GM18520 (cell line): Measurements from ENCODE around the gene CACNA1F.

Experiments used
- ATAC-seq: cut with Tn5 transposase; IDR thresholded peaks from one replicate; pipeline ENCODE4 v1.9.1; 2021; ENCODE audit not compliant: unreplicated experiment

CACNA1F gene

DNA sequence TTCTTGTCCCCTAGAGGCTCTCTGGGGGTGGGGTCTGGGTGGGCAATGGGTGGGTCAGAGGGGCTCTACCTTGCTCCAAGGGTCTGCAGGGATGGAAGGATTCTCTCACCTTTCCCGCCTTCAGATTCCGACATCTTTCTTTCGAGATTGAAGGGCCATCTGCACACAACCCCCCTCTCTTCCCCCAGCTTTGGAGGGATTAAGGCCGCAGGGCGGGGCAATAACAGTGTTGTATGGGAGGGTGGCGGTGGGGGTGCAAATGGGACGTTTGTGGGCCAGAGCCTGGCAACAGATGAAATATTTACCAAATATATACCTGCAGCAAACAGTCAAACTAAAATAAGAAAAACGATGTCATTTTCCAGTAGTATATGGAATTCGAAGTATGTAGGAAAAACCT, at the start of gene CACNA1F:
Gene CACNA1F, minus strand, starts transcription at position 165 of the 400 bp plus-strand sequence. Its CDS starts 31 bp downstream, at position 134.
- ATAC-seq = no peak

GRCh38 chrX:49282647-49283011, 49.5 kb upstream of the CACNA1F start:
- ATAC-seq = no peak

DNA sequence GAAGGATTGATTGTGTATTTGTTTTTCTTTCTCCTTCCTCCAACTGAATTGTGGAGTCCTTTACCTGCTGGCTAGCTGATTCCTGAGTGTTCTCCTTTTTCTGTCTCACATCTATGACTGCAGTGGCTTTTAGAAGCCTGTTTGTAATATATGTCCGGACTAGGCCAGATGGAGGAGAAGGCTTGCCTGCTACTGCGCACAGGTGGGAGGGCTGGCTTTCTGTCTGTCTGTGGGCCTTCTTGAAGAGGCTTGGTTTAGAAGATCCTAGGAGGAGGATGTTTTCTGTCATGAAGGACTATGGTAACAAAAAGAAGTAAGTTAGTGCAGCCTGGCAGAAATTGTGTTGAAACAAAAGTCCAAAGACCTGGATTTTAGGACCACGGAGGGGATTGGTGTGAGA, 44.9 kb upstream of the CACNA1F start:
- no peak for ATAC-seq

DNA sequence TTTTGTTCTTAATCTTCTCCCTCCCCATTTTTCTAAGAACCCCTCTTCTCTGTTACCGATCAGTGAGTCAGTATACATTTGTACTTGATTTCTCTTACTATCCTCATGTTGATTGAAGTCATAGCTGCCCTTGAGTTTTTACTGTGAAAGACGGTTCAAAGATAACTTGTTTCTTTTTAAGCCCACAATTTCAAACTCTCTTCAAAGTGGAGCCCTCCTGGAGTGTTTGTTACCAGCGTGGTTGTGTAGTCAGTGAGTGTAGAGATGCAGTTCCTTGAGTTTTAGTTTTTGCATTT, 44.3 kb upstream of the CACNA1F start:
- no peak for ATAC-seq

DNA sequence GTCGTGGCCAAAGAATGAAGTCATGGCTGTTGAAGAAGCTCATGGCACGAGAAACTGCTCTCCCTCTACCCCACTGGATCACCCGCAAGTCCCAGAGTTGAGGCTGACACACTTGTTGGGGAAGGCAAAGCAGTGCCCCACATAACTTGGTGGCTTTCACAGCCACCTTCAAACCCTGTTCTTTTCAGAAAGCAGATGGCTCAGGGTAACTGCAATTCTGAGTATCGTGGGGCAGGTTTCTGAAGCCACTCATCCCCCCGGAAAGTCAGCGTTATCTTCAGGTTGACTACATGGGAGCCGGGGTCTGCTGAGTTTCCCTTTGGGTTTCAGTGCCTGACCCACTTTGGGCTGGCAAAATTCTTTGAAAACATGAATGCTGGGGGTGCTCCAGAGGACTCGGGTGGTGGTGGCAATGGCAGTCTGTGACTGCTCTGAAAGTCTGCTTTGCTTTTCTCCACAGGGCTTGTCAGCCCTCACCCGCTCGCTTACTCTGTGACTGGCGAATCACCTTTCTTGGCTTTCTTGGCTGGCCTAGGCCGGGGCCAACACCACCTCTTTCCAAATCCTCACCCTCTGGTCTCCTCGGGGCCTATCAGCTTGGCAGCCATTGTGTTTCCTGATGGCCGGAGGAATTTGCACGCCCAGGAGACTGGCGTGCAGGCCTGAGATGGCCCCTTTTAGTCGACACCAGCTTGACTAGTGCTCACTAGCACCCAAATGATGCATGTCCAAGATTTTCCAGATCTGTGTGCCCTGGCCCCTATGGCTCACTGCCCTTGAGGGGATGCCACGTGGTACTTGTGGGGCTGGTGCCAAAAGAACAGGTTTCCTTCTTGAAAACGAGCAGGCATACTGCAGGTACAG, 43.8 kb upstream of the CACNA1F start:
- no peak for ATAC-seq

DNA sequence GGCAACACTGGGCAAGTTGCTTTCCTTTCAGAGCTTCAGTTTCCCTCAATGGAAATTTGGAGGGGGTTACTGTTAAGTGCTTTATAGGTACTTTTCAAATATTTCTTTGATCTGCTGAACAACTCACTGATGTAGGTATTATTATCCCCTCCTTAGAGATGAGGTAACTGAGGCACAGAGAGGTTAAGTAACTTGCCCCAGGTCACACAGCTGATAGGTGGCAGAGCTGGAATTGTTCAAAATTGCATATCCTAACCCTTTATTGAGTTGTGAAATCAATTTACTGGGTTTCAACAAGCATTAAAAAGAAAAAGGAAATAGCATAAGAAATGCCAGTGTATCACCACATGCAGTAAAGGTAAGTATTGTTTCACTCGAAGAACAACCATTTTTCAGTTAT, 43.1 kb upstream of the CACNA1F start:
- ATAC-seq = no peak

GRCh38 chrX:49273181-49273727, 40.1 kb upstream of the CACNA1F start:
- ATAC-seq = no peak

- ATAC-seq = no peak
Observed at GRCh38 chrX:49272421-49272820, 39.3 kb upstream of the CACNA1F start.

GRCh38 chrX:49271341-49271740, 38.2 kb upstream of the CACNA1F start:
- ATAC-seq = no peak

DNA sequence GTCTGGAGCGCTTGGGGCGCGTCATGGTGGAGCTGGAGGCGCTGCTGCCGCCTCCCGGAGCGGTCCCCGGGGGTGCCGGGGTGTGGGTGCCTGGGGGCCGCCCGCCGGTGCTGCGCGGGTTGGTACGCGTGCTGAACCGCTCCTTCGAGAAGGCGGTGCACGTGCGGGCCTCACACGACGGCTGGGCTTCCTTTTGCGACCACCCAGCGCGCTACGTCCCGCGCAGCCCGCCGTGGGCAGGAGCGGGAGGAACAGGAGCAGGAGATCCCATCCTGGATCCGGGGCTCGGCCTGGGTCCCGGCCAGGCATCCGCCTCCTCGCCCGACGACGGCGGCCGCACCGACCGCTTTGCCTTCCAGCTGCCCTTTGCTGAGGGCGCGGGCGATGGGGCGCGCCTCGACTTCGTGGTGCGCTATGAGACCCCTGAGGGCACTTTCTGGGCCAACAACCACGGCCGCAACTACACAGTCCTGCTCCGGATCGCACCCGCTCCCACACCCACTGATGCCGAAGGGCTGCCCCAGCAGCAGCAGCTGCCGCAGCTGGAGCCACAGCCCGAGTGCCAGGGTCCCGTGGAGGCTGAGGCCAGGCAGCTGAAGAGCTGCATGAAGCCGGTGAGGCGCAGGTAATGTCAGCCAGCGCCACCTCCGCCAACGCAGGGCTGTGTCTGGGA, 37.2 kb upstream of the CACNA1F start:
- no peak for ATAC-seq

GRCh38 chrX:49269767-49270248, 36.7 kb upstream of the CACNA1F start, which contains the start of gene PPP1R3F:
PPP1R3F (plus strand) TSS chrX:49269793; CDS start chrX:49269870, 77 bp downstream.
- ATAC-seq = peak; percentile 12

DNA sequence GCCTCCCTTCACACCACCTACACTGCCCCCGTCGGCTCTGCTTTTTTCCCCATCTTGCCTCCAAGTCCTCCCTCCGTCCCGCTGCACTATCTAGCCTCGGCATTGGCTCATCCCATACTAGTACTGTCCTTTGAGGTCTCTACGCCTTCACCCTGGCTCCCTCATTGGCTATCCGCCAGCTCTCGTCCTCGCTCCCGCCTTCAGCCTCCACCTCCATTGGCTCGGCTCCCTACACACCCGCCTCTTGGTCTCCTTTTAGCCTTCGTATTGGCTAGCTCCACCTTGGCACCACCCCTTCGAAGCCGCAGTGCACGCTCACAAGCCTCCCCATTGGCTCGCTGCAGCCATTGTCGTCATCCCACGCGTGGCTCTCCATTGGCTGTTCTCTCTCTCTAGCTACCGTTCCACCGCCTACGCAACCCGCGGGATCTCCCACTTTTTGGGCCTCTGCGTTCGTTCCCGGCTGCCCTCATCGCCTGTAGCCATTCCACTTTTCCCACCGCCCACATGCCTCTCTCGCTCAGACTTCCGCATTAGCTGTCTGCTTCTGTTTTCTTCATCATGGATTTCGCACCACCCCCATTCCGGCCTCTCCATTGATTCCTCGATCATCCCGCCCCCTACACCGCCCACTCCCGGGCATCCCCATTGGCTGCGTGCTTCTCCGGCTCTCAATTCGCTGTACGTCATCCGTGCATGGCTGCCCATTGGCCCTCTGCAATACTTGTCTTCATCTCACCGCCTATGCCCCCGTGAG, 36.0 kb upstream of the CACNA1F start:
- peak; percentile 83 for ATAC-seq

GRCh38 chrX:49268702-49269009, 35.5 kb upstream of the CACNA1F start:
- ATAC-seq = no peak

GRCh38 chrX:49266523-49267445, 33.6 kb upstream of the CACNA1F start:
- no peak for ATAC-seq

- ATAC-seq = no peak
Observed at GRCh38 chrX:49264460-49264859, 31.3 kb upstream of the CACNA1F start, which contains the start of gene FOXP3. FOXP3 (minus strand) TSS chrX:49264710; CDS start chrX:49258505, 6,205 bp downstream.

DNA sequence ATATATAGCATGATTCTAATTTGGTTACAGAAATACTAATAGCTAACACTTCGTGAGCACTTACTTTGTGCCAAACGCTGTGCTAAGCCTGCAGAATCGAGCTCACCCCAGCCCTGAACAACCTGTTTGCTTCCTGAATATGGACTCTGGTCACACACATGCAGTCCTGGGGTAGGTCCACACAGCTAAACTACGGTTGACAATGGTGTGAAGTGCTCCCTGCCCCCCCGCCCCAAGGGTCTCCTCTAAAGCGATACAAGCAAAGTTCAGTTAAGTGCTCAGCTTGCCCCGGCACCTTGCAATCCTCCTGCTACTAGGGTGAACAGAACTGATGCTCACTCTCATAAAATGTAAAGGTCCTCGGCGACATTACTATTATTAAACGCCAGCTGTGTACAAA, 30.5 kb upstream of the CACNA1F start:
- ATAC-seq = no peak

GRCh38 chrX:49262603-49263002, 29.5 kb upstream of the CACNA1F start:
- no peak for ATAC-seq

DNA sequence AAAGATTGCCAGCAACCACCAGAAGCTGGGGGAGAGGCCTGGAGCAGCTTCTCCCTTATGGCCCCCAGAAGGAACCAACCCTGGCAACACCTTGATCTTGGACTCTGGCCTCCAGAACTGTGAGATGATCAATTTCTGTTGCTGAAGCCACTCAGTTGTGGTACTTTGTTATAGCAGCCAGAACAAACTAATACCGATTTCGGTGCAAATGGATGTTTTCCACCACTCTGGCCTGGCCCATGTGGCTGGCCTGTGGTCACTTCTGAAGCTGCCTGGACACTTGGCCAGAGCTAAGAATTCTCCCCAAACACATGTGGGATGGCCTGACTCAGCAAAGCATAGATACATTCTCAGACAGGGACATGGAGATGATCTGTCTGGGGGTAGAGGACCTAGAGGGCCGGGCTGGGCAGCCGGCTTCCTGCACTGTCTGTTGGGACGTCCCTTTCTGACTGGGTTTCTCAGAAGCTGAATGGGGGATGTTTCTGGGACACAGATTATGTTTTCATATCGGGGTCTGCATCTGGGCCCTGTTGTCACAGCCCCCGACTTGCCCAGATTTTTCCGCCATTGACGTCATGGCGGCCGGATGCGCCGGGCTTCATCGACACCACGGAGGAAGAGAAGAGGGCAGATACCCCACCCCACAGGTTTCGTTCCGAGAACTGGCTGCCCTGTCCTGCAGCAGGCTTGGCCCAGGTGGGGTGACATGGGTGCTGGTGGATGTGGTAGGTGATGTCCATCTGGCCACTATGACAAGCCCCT, 27.3 kb upstream of the CACNA1F start:
- no peak for ATAC-seq

- no peak for ATAC-seq
Observed at GRCh38 chrX:49258749-49259124, 25.6 kb upstream of the CACNA1F start.
